ENCODE measurements around the gene GRK1.

GRK1 gene

DNA sequence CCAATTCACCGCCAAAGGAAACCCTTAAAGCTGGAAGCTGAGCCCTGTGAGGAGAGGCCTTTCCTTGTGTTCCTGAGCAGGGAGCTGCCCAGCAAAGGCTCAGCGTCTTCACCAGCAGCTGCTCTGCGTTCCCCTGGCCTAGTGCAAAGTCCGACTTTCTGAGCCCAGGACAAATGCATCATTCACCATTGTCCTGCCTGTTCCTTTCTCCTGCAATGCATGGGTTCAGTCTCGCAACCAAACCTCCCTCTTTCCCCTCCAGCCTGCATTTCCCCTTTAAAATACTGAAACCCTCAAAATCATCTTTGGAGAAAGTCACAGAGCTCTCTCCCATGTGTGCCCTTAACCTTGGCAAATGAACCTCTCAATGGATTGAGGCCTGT is 79.1 kb downstream of the GRK1 start:
- DNase-seq (ENCODE audit: low read depth), result no peak
- no peak overlapping the region for H3K4me3 ChIP-seq (replicated peaks; ENCODE audit: low read depth, low read length)
- TF ChIP-seq CTCF (IDR thresholded peaks at IDR 0.05; ENCODE audit: low read length, missing control alignments), result no peak

DNA sequence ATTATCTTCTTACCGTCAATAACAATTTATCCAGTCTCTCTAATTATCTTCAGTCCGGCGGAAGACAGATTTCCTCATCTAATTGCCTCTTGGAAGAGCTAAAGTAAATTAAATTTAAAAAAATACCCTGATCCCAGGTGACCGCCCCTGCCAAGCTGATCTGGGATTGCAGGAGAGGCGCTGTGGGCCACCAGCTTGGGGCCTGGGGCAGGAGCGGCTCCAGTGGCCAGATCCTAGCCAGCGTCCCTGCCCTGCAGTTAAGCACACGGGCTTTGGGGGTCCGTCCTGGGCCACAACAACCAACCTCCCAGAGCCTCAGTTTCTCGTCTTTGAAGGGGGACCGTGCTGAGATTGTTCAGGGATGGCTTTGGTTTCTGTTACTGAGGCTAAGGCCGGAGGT is 79.7 kb downstream of the GRK1 start:
- no peak for DNase-seq (ENCODE audit: low read depth)
- H3K4me3 ChIP-seq (replicated peaks; ENCODE audit: low read depth, low read length), result no peak overlapping the region
- TF ChIP-seq CTCF (IDR thresholded peaks at IDR 0.05; ENCODE audit: low read length, missing control alignments), result no peak

DNA sequence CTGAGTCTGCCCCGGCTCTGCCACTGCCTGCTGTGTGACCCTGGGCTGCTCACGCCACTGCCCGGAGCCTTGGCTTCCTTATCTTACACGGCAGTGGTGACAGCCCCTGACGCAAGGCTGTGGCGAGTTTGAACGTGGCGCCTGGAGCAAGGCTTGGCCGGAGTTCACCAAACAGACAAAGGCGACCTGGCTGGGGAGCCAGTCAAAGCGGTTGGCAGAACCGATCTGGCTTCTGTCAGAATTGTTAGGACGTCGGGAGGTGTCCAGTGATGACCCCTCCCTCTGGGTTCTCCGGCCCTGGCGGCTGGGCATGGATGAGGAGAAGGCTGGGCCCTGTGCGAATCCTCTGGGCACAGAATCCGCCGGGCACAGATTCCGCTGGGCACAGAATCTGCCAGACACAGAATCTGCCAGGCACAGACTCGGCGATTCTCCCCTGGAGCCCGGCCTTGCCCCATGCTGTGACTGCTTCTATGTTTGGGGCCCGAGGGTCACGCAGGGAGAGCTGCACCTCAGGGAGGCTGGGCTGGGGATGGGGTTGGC is 80.3 kb downstream of the GRK1 start:
- TF ChIP-seq CTCF (IDR thresholded peaks at IDR 0.05; ENCODE audit: low read length, missing control alignments), result no peak
- DNase-seq (ENCODE audit: low read depth), result no peak
- H3K4me3 ChIP-seq (replicated peaks; ENCODE audit: low read depth, low read length), result no peak overlapping the region

GRCh38 chr13:113748101-113748861 is 81.3 kb downstream of the GRK1 start:
- no peak for TF ChIP-seq CTCF (IDR thresholded peaks at IDR 0.05; ENCODE audit: low read length, missing control alignments)
- no peak overlapping the region for H3K4me3 ChIP-seq (replicated peaks; ENCODE audit: low read depth, low read length)
- DNase-seq (ENCODE audit: low read depth), result no peak

DNA sequence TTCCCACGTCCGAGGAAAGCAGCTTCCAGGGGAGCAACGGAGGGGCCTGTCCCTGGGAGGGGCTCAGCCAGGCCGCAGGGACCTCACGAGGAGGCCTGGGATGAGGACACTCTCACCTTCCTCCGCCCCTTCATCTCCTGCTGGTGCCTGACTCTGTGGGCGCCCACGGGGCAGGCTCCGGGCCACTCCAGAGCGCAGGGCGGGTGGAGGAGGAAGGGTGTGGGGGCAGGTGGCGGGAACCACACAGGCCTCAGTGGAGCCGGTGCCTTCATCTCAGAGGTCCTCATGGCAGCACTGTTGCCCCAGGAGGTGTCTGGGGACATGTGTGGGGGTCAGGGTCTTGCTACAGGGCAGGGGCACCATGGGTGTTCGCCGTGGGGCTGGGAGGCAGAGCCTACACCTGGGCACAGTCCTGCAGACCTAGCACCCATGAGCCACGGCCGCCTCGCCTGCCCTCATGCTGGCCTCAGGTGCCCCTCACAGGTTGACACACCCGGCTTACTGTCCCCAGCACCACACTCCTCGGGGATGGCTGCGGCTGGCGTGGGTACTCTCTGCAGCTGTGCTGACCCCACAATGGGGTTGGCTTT is 81.9 kb downstream of the GRK1 start:
- no peak for DNase-seq (ENCODE audit: low read depth)
- TF ChIP-seq CTCF (IDR thresholded peaks at IDR 0.05; ENCODE audit: low read length, missing control alignments), result no peak
- H3K4me3 ChIP-seq (replicated peaks; ENCODE audit: low read depth, low read length), result no peak overlapping the region

DNA sequence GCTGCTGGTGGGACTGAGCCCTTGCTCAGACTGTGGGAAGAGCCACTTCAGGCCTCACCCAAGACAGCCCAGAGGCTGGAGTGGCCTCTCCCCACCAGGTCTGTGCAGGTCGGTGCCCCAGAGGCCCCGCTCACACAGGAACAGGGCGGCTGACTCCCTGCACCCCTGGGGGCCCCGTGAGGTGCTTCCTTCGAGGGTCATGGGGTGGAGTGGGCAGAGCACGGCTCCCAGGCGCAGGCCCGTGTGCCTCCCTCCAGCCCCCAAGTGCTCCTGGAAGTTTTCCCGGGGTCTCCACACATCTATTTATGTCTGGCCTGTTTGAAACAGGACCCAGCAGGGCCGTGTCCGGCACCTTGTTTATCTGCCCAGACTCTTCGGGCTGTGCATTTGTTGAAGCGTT is 82.5 kb downstream of the GRK1 start:
- H3K4me3 ChIP-seq (replicated peaks; ENCODE audit: low read depth, low read length), result no peak overlapping the region
- no peak for DNase-seq (ENCODE audit: low read depth)
- TF ChIP-seq CTCF (IDR thresholded peaks at IDR 0.05; ENCODE audit: low read length, missing control alignments), result no peak

Data from fibroblast of pulmonary artery (primary cell).